Measurements from ENCODE around the gene SPAG6.

The SPAG6 gene

DNA sequence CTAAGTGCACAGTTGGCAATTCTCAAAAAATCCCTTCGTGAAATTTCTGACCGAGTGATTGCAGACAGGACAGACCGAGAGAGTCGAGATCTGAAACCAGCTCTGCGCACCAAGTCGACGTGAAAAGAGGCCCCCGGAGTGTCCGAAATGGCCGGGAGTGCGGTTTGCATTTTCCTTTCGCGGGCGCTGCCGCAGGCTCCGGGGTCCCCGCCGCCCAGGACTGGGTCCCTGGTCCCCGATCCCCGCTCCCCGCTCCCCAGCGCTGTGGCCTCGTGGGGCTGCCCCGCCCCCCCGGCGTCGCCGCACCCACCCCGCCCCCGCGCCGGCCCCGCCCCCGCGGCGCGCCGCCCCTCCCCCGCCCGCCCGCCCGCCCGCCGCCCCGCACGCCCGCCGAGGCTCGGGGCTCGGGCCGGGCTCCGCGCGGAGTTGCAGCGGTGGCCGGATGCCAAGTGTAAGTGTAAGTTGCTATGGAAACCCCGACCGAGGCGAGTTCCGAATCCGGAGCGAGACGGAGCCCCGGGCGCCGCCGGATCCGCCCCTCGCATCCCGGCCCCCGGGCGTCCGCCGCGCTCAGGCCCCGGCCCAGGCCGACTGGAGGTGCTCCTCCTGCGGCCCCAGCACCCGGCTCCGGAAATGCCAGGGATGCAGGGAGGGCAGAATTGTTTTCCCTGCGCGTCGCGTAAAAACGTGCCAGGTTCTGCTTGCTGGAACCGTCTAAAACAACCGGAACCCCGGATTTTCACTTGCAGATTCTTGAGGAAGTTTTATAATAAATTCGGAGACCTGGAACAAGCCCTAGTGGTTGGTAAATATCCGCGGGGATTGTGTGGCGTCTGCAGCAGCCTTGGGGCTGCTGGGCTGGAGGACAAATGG is 19.8 kb upstream of the SPAG6 start (continued):
- TF ChIP-seq ZNF560 (tag by site-specific recombination; IDR thresholded peaks at IDR 0.05; ENCODE audit: borderline replicate concordance): no peak
- no peak for TF ChIP-seq ZFP3 (tag by site-specific recombination; IDR thresholded peaks at IDR 0.05; ENCODE audit: low read depth)
- no peak for TF ChIP-seq BCL11B (tag by site-specific recombination; IDR thresholded peaks at IDR 0.05; ENCODE audit: low read depth)
- TF ChIP-seq ZNF544 (tag by site-specific recombination; IDR thresholded peaks at IDR 0.05): no peak
- no peak for TF ChIP-seq ZSCAN16 (tag by site-specific recombination; IDR thresholded peaks at IDR 0.05)
- TF ChIP-seq, protein P1, sequence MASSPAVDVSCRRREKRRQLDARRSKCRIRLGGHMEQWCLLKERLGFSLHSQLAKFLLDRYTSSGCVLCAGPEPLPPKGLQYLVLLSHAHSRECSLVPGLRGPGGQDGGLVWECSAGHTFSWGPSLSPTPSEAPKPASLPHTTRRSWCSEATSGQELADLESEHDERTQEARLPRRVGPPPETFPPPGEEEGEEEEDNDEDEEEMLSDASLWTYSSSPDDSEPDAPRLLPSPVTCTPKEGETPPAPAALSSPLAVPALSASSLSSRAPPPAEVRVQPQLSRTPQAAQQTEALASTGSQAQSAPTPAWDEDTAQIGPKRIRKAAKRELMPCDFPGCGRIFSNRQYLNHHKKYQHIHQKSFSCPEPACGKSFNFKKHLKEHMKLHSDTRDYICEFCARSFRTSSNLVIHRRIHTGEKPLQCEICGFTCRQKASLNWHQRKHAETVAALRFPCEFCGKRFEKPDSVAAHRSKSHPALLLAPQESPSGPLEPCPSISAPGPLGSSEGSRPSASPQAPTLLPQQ (tag by site-specific recombination; IDR thresholded peaks at IDR 0.05): no peak; the same call in 1 of the 2 replicates
- TF ChIP-seq, protein P2, sequence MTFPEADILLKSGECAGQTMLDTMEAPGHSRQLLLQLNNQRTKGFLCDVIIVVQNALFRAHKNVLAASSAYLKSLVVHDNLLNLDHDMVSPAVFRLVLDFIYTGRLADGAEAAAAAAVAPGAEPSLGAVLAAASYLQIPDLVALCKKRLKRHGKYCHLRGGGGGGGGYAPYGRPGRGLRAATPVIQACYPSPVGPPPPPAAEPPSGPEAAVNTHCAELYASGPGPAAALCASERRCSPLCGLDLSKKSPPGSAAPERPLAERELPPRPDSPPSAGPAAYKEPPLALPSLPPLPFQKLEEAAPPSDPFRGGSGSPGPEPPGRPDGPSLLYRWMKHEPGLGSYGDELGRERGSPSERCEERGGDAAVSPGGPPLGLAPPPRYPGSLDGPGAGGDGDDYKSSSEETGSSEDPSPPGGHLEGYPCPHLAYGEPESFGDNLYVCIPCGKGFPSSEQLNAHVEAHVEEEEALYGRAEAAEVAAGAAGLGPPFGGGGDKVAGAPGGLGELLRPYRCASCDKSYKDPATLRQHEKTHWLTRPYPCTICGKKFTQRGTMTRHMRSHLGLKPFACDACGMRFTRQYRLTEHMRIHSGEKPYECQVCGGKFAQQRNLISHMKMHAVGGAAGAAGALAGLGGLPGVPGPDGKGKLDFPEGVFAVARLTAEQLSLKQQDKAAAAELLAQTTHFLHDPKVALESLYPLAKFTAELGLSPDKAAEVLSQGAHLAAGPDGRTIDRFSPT (tag by site-specific recombination; IDR thresholded peaks at IDR 0.05): no peak
- TF ChIP-seq ZNF16 (tag by site-specific recombination; IDR thresholded peaks at IDR 0.05; ENCODE audit: low read depth): no peak
- TF ChIP-seq OVOL3 (tag by site-specific recombination; IDR thresholded peaks at IDR 0.05): no peak
- no peak for TF ChIP-seq ZNF146 (tag by site-specific recombination; IDR thresholded peaks at IDR 0.05)
- TF ChIP-seq ZNF549 (tag by site-specific recombination; IDR thresholded peaks at IDR 0.05): no peak
- TF ChIP-seq ZNF114 (tag by site-specific recombination; IDR thresholded peaks at IDR 0.05): no peak
- no peak for TF ChIP-seq GLI2 (tag by site-specific recombination; IDR thresholded peaks at IDR 0.05; ENCODE audit: borderline replicate concordance, low read depth)
- TF ChIP-seq SETDB1 (IDR thresholded peaks at IDR 0.05; ENCODE audit: insufficient read length, low read length): no peak
- no peak for TF ChIP-seq OSR2 (tag by site-specific recombination; IDR thresholded peaks at IDR 0.05)
- TF ChIP-seq SCRT2 (tag by site-specific recombination; IDR thresholded peaks at IDR 0.05): no peak
- TF ChIP-seq ZFP69B (tag by site-specific recombination; IDR thresholded peaks at IDR 0.05): no peak
- TF ChIP-seq ZNF473 (tag by site-specific recombination; IDR thresholded peaks at IDR 0.05): no peak
- TF ChIP-seq, protein P3, sequence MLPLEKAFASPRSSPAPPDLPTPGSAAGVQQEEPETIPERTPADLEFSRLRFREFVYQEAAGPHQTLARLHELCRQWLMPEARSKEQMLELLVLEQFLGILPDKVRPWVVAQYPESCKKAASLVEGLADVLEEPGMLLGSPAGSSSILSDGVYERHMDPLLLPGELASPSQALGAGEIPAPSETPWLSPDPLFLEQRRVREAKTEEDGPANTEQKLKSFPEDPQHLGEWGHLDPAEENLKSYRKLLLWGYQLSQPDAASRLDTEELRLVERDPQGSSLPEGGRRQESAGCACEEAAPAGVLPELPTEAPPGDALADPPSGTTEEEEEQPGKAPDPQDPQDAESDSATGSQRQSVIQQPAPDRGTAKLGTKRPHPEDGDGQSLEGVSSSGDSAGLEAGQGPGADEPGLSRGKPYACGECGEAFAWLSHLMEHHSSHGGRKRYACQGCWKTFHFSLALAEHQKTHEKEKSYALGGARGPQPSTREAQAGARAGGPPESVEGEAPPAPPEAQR (tag by site-specific recombination; IDR thresholded peaks at IDR 0.05): no peak
- no peak for TF ChIP-seq ZBTB21 (tag by site-specific recombination; IDR thresholded peaks at IDR 0.05)
- TF ChIP-seq ZNF654 (tag by site-specific recombination; IDR thresholded peaks at IDR 0.05; ENCODE audit: low read depth): no peak
- TF ChIP-seq ZNF843 (tag by site-specific recombination; IDR thresholded peaks at IDR 0.05): no peak
- TF ChIP-seq ZBTB48 (tag by site-specific recombination; IDR thresholded peaks at IDR 0.05): no peak
- no peak for TF ChIP-seq ZNF133 (tag by site-specific recombination; IDR thresholded peaks at IDR 0.05)
- TF ChIP-seq, protein P4, sequence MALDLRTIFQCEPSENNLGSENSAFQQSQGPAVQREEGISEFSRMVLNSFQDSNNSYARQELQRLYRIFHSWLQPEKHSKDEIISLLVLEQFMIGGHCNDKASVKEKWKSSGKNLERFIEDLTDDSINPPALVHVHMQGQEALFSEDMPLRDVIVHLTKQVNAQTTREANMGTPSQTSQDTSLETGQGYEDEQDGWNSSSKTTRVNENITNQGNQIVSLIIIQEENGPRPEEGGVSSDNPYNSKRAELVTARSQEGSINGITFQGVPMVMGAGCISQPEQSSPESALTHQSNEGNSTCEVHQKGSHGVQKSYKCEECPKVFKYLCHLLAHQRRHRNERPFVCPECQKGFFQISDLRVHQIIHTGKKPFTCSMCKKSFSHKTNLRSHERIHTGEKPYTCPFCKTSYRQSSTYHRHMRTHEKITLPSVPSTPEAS (tag by site-specific recombination; IDR thresholded peaks at IDR 0.05): no peak
- no peak for TF ChIP-seq ZNF175 (tag by site-specific recombination; IDR thresholded peaks at IDR 0.05)
- TF ChIP-seq ZNF311 (tag by site-specific recombination; IDR thresholded peaks at IDR 0.05; ENCODE audit: borderline replicate concordance): no peak
- TF ChIP-seq, protein P5, sequence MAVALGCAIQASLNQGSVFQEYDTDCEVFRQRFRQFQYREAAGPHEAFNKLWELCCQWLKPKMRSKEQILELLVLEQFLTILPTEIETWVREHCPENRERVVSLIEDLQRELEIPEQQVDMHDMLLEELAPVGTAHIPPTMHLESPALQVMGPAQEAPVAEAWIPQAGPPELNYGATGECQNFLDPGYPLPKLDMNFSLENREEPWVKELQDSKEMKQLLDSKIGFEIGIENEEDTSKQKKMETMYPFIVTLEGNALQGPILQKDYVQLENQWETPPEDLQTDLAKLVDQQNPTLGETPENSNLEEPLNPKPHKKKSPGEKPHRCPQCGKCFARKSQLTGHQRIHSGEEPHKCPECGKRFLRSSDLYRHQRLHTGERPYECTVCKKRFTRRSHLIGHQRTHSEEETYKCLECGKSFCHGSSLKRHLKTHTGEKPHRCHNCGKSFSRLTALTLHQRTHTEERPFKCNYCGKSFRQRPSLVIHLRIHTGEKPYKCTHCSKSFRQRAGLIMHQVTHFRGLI (tag by site-specific recombination; IDR thresholded peaks at IDR 0.05): no peak
- no peak for TF ChIP-seq TRIM28 (IDR thresholded peaks at IDR 0.05; ENCODE audit: borderline replicate concordance, low read length)
- peak; percentile 85 for TF ChIP-seq MZF1 (tag by site-specific recombination; IDR thresholded peaks at IDR 0.05; ENCODE audit: borderline replicate concordance)
- no peak for TF ChIP-seq EGR2 (tag by site-specific recombination; IDR thresholded peaks at IDR 0.05; ENCODE audit: low read depth)
- no peak for TF ChIP-seq ZNF596 (tag by site-specific recombination; IDR thresholded peaks at IDR 0.05)

Measured in HEK293 (cell line).